C4-2B (cell line): ENCODE data around the gene DBNDD2.

Experiments used
- ZFX ChIP-seq: fragments of 450-650 bp; IDR thresholded peaks from 2 replicates; pipeline ENCODE4 v1.6.1; 2017
- TF ChIP-seq, protein P1 (sequence below): fragments of 450-650 bp; conservative IDR thresholded peaks from 2 replicates; pipeline ENCODE4 v1.5.1; 2017; ENCODE audit warnings: mild to moderate bottlenecking

DNA sequence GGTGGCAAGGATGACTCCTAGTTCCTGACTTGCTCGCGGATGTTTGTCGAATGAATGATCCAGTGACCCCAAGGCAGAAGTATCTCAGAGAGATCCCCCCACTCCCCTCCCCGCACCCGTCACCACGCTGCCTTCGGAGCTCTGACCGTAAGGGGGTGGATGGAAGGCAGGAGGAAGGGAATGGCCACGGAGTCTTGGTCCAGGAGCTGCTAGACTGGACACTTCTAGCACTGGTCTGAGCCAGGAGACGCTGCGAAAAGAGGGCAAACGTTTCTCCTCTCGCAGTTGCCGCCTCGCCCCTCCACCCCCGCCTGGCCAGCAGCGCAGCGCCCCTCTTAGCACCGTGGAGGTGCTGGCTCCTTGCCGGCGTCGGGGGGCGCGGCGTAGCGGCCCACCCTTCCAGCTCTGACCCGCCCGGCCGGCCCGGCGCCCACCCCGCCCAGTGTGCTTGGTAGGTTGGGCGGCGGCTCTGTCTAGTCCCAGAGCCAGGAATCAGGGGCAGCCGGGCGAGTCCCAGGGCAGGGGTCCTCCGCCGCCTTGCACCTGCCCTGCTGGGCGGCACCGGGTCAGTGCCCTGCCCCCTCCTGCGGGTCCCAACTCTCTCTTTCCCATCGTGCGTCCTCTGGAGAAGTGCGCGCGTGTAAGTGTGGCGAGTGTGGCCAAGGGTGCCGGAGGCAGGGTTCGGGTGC is 2.4 kb upstream of the DBNDD2 start:
- TF ChIP-seq, protein P1, sequence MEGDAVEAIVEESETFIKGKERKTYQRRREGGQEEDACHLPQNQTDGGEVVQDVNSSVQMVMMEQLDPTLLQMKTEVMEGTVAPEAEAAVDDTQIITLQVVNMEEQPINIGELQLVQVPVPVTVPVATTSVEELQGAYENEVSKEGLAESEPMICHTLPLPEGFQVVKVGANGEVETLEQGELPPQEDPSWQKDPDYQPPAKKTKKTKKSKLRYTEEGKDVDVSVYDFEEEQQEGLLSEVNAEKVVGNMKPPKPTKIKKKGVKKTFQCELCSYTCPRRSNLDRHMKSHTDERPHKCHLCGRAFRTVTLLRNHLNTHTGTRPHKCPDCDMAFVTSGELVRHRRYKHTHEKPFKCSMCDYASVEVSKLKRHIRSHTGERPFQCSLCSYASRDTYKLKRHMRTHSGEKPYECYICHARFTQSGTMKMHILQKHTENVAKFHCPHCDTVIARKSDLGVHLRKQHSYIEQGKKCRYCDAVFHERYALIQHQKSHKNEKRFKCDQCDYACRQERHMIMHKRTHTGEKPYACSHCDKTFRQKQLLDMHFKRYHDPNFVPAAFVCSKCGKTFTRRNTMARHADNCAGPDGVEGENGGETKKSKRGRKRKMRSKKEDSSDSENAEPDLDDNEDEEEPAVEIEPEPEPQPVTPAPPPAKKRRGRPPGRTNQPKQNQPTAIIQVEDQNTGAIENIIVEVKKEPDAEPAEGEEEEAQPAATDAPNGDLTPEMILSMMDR, result no peak
- TF ChIP-seq ZFX, result no peak
